Stimulated activated CD8-positive, alpha-beta memory T cell treated with anti-CD3 and anti-CD28 coated beads, Interleukin-4, amount 100 ng/mL, for 4 hours (primary cell): ENCODE data around the gene LRRC25.
A peak's percentile ranks its signal among the peaks of the same experiment; 100 is the strongest.
"Not testable (repeated sequence)": the region's sequence is repeated elsewhere in the genome, so short reads cannot be mapped to it uniquely, and the experiment has no call there.

Experiments
- DNase-seq, 2 donors: peaks; one replicate each; pipeline ENCODE4 v3.0.0-alpha.2; 2020; ENCODE audit warnings: low read depth in 2 of 2, low spot score in 1 of 2

The LRRC25 gene

GRCh38 chr19:18405754-18406153 lies 8.3 kb upstream of the LRRC25 start:
- DNase-seq: not testable (repeated sequence)

- DNase-seq: not testable (repeated sequence)
These were observed 5.2 kb upstream of the LRRC25 start for GRCh38 chr19:18402455-18403248.

- no peak for DNase-seq
These were observed 4.2 kb upstream of the LRRC25 start for GRCh38 chr19:18401580-18402112.

- DNase-seq: no peak
These were observed 1.6 kb upstream of the LRRC25 start for GRCh38 chr19:18399008-18399407.

GRCh38 chr19:18396471-18397241 lies 766 bp downstream of the LRRC25 start:
- DNase-seq: no peak

- DNase-seq: no peak
These were observed 3.6 kb downstream of the LRRC25 start for GRCh38 chr19:18393836-18394235.

- no peak for DNase-seq
These were observed 4.5 kb downstream of the LRRC25 start for GRCh38 chr19:18392926-18393325.

- DNase-seq: no peak
These were observed 5.0 kb downstream of the LRRC25 start for GRCh38 chr19:18392417-18392816.

- DNase-seq: no peak
These were observed 5.8 kb downstream of the LRRC25 start for GRCh38 chr19:18391509-18392075.

GRCh38 chr19:18390065-18390907 lies 7.1 kb downstream of the LRRC25 start:
- no peak for DNase-seq

- DNase-seq: no peak
These were observed 7.7 kb downstream of the LRRC25 start for GRCh38 chr19:18389726-18390064.

- DNase-seq: no peak
These were observed 8.3 kb downstream of the LRRC25 start for GRCh38 chr19:18388960-18389725.

GRCh38 chr19:18388100-18388959 lies 9.1 kb downstream of the LRRC25 start:
- DNase-seq: peak; percentile 51 to 54

- DNase-seq: no peak
These were observed 10.7 kb downstream of the LRRC25 start for GRCh38 chr19:18386543-18387271.

- no peak for DNase-seq
These were observed 11.5 kb downstream of the LRRC25 start, which contains the start of gene GDF15 for GRCh38 chr19:18385675-18386542. Gene GDF15, plus strand, starts transcription at chr19:18386158. Its CDS starts 32 bp downstream, at chr19:18386190.

- no peak for DNase-seq
These were observed 12.1 kb downstream of the LRRC25 start for GRCh38 chr19:18385359-18385674.

- no peak for DNase-seq
These were observed 12.6 kb downstream of the LRRC25 start for GRCh38 chr19:18384775-18385174.

- not testable (repeated sequence) for DNase-seq
These were observed 13.8 kb downstream of the LRRC25 start for GRCh38 chr19:18383622-18384021.
